ENCODE results near the gene RNLS. TPM values are rescaled to one million over a fixed set of nuclear protein-coding genes. Genes with fewer than 3 reads are reported as not detected.

The RNLS gene
- total and polyA plus RNA-seq, 2 of the 8 experiments (the other 6 are each of a cell fraction or from before 2014, with no cell fraction given), result 7.5 to 12.7 TPM

GRCh38 chr10:88455831-88456230 is 127.3 kb downstream of the RNLS start (continued):
- TF ChIP-seq RFX5 (IDR thresholded peaks at IDR 0.05; ENCODE audit: borderline replicate concordance, low read depth, low read length) (no peak), HDAC2 (IDR thresholded peaks at IDR 0.05; ENCODE audit: borderline replicate concordance in 1 of 2, low read depth in 2 of 2, low read length in 2 of 2) (no peak), NRF1 (IDR thresholded peaks at IDR 0.05; ENCODE audit: low read depth, low read length) (no peak), USF2 (IDR thresholded peaks at IDR 0.05; ENCODE audit: low read length) (no peak)
